Measurements from ENCODE around the gene LRRC36. TPM values are rescaled to one million over a fixed set of nuclear protein-coding genes. Genes with fewer than 3 reads are reported as not detected.

The LRRC36 gene
- total and polyA plus RNA-seq, 2 donors from 2014 or later: 2.6 to 3.1 TPM

GRCh38 chr16:67329901-67330300 lies 3.3 kb downstream of the LRRC36 start:
- no peak for TF ChIP-seq CTCF (IDR thresholded peaks at IDR 0.05; ENCODE audit: borderline replicate concordance, extremely low read depth, insufficient read depth)
- FAIRE-seq (peak; percentile 30), DNase-seq (peak in 2 of 5 donors; percentile 22 to 28)
- Histone ChIP-seq H3K4me1 (ENCODE audit: control insufficient read depth in 2 of 3, insufficient read depth in 2 of 3, low read depth in 1 of 3, low read length in 3 of 3) (peaks cover 0 to 10% (median 5%) of the 10 kb centered on the region in 3 donors), H3K36me3 (ENCODE audit: control insufficient read depth in 2 of 3, insufficient read depth in 3 of 3, low read length in 3 of 3) (no peaks in the 10 kb centered on the region), H3K9me3 (ENCODE audit: control insufficient read depth in 2 of 3, insufficient read depth in 1 of 3, low read length in 3 of 3) (no peaks in the 10 kb centered on the region), H3K27me3 (ENCODE audit: control insufficient read depth, insufficient read depth, low read length) (no peaks in the 10 kb centered on the region), H3K4me3 (ENCODE audit: low read length in 3 of 3) (no peak overlapping the region), H3K9ac (ENCODE audit: low read length in 3 of 3) (no peak overlapping the region), H3K27ac (ENCODE audit: low read depth in 2 of 2, low read length in 2 of 2) (peak overlapping the region in 1 of 2 donors; percentile 54)
- intact Hi-C loops (cut with DNase I): no loop called here

DNA sequence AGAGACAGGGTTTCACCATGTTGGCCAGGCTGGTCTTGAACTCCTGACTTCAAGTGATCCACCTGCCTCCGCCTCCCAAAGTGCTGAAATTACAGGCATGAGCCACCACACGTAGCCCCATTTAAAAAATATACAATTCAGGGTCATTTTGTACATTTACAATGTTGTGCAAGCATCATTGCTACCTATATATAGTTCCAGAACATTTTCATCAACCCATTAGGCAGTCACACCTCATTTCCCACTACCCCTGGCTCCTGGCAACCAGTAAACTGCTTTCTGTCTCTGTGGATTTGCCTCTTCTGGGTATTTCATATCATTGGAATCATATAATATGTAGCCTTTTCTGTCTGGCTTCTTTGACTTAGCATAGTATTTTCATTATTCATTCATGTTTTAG lies 6.7 kb downstream of the LRRC36 start:
- intact Hi-C loops (cut with DNase I): no loop called here
- Histone ChIP-seq H3K9ac (ENCODE audit: low read length in 3 of 3) (no peak overlapping the region), H3K9me3 (ENCODE audit: control insufficient read depth in 2 of 3, insufficient read depth in 1 of 3, low read length in 3 of 3) (no peaks in the 10 kb centered on the region), H3K27ac (ENCODE audit: low read depth in 2 of 2, low read length in 2 of 2) (no peak overlapping the region), H3K4me3 (ENCODE audit: low read length in 3 of 3) (no peak overlapping the region), H3K27me3 (ENCODE audit: control insufficient read depth, insufficient read depth, low read length) (no peaks in the 10 kb centered on the region), H3K36me3 (ENCODE audit: control insufficient read depth in 2 of 3, insufficient read depth in 3 of 3, low read length in 3 of 3) (no peaks in the 10 kb centered on the region), H3K4me1 (ENCODE audit: control insufficient read depth in 2 of 3, insufficient read depth in 2 of 3, low read depth in 1 of 3, low read length in 3 of 3) (peaks cover 0 to 6% (median 0%) of the 10 kb centered on the region in 3 donors)
- DNase-seq (peak in 2 of 5 donors; percentile 29 to 34), FAIRE-seq (no peak)
- no peak for TF ChIP-seq CTCF (IDR thresholded peaks at IDR 0.05; ENCODE audit: borderline replicate concordance, extremely low read depth, insufficient read depth)

DNA sequence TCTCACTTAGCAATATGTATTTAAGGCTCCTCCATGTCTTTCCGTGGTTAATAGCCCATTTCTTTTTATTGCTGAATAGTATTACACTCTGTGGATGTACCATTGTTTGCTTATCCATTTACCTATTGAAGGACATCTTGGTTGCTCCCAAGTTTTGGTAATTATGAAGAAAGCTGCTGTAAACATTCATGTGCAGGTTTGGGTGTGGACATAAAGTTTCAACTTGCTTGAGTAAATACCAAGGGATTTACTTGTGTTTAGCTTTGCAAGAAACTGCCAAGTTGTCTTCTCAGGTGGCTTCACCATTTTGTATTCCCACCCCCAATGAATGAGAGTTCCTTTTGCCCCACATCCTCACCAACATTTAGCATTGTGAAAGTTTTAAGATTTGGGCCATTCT lies 9.5 kb downstream of the LRRC36 start:
- intact Hi-C loops (cut with DNase I): no loop called here
- Histone ChIP-seq H3K27ac (ENCODE audit: low read depth in 2 of 2, low read length in 2 of 2) (no peak overlapping the region), H3K9me3 (ENCODE audit: control insufficient read depth in 2 of 3, insufficient read depth in 1 of 3, low read length in 3 of 3) (no peaks in the 10 kb centered on the region), H3K27me3 (ENCODE audit: control insufficient read depth, insufficient read depth, low read length) (no peaks in the 10 kb centered on the region), H3K36me3 (ENCODE audit: control insufficient read depth in 2 of 3, insufficient read depth in 3 of 3, low read length in 3 of 3) (no peaks in the 10 kb centered on the region), H3K9ac (ENCODE audit: low read length in 3 of 3) (no peak overlapping the region), H3K4me1 (ENCODE audit: control insufficient read depth in 2 of 3, insufficient read depth in 2 of 3, low read depth in 1 of 3, low read length in 3 of 3) (no peaks in the 10 kb centered on the region), H3K4me3 (ENCODE audit: low read length in 3 of 3) (no peak overlapping the region)
- FAIRE-seq (no peak), DNase-seq (no peak)
- TF ChIP-seq CTCF (IDR thresholded peaks at IDR 0.05; ENCODE audit: borderline replicate concordance, extremely low read depth, insufficient read depth): no peak

DNA sequence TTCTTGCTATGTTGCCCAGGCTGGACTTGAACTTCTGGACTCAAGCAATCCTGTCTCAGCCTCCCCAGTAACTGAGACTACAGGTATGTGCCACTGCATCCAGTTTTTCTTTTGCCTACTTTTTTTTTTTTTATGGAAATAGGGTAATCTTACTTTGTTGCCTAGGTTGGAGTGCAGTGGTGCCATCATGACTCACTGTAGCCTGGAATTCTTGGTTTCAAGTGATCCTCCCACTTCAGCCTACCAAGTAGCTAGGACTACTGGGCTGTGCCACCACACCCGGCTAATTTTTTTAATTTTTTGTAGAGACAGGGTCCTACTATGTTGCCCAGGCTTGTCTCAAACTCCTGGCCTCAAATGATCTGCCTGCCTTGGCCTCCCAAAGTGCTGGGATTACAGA lies 10.0 kb downstream of the LRRC36 start:
- H3K36me3 ChIP-seq (ENCODE audit: control insufficient read depth in 2 of 3, insufficient read depth in 3 of 3, low read length in 3 of 3): no peaks in the 10 kb centered on the region
- no peaks in the 10 kb centered on the region for H3K27me3 ChIP-seq (ENCODE audit: control insufficient read depth, insufficient read depth, low read length)
- intact Hi-C loops (cut with DNase I): no loop called here
- H3K4me1 ChIP-seq (ENCODE audit: control insufficient read depth in 2 of 3, insufficient read depth in 2 of 3, low read depth in 1 of 3, low read length in 3 of 3): no peaks in the 10 kb centered on the region
- H3K4me3 ChIP-seq (ENCODE audit: low read length in 3 of 3): no peak overlapping the region
- no peak for TF ChIP-seq CTCF (IDR thresholded peaks at IDR 0.05; ENCODE audit: borderline replicate concordance, extremely low read depth, insufficient read depth)
- H3K27ac ChIP-seq (ENCODE audit: low read depth in 2 of 2, low read length in 2 of 2): no peak overlapping the region
- DNase-seq (no peak), FAIRE-seq (no peak)
- no peaks in the 10 kb centered on the region for H3K9me3 ChIP-seq (ENCODE audit: control insufficient read depth in 2 of 3, insufficient read depth in 1 of 3, low read length in 3 of 3)
- H3K9ac ChIP-seq (ENCODE audit: low read length in 3 of 3): no peak overlapping the region

Measured in kidney (tissue), 14 donors.